ENCODE measurements around the gene CAPN15.
A peak's percentile ranks its signal among the peaks of the same experiment; 100 is the strongest.
"Not testable (repeated sequence)": the region's sequence is repeated elsewhere in the genome, so short reads cannot be mapped to it uniquely, and the experiment has no call there.

Gene CAPN15

DNA sequence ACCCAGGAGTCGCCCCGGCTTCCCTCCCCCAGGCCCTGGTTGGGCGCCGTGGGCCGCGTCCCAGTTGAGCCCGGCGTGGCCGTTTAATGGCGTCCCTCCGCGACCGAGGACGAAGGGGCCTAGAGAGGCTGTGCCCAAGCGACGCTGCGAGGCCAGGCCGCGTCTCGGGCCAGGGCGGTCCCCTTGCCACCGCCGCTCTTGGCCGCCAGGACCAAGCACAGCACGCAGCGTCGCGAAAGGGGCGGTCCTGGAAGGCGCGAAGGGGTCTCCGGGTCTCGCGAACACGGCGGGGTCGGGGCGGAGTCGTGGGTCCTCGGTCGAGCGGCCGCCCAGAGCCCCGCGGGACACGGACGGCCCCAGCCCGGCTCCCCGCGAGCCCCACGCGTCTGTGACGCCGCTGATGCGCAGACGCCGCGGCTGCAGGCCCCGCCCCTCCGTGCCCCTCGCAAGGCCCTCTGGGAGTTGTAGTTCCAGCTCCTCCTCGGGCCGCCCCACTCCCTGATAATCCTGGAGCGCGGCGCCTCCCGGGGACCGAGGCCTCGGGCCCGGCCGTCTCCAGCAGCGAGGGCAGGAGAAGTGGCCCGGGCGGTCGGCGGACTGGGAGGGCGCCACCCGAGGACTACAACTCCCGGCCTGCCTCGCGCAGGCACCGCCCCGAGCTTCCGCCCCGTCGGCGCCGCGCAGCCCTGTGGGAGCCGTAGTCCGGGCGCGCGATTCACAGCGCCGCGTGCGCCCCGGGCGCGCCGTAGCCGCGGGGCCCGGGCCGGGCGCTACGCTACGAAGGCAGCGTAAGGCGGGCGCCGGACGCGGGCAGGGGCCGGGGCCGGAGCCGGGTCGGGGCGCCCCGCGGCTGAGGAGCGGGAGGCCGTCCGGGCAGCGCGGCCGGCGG lies at the start of gene CAPN15:
Gene CAPN15, plus strand, starts transcription at position 698 of the 889 bp plus-strand sequence. CDS start 19,127 bp downstream, outside the sequence.
- DNase-seq: peak; percentile 86

- not testable (repeated sequence) for DNase-seq
These were observed 49.2 kb upstream of the CAPN15 start for GRCh38 chr16:478287-478686.

- no peak for DNase-seq
These were observed 44.9 kb upstream of the CAPN15 start for GRCh38 chr16:482468-483185.

- DNase-seq: no peak
These were observed 44.0 kb upstream of the CAPN15 start for GRCh38 chr16:483341-484075.

GRCh38 chr16:489606-490005 lies 37.9 kb upstream of the CAPN15 start:
- DNase-seq: no peak

DNA sequence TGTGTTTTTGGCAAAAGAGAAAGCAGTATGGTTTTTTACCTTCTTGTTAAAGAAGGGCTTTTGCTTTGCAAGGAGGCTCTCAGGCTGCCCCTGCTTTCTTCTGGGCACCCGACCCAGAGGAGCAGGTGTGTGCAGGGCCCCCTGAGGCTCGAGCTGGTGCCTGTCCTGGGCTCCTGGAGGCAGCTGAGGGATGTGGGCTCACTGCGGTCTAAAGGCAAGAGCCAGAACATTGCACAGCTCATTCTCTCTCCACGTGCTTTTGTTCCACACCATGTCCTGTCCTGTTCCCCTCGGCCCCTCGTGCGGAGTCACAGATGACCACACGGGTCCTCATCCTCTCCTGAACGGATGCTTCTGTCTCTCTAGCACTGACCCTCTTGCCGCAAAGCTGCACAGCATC lies 36.7 kb upstream of the CAPN15 start:
- DNase-seq: no peak

DNA sequence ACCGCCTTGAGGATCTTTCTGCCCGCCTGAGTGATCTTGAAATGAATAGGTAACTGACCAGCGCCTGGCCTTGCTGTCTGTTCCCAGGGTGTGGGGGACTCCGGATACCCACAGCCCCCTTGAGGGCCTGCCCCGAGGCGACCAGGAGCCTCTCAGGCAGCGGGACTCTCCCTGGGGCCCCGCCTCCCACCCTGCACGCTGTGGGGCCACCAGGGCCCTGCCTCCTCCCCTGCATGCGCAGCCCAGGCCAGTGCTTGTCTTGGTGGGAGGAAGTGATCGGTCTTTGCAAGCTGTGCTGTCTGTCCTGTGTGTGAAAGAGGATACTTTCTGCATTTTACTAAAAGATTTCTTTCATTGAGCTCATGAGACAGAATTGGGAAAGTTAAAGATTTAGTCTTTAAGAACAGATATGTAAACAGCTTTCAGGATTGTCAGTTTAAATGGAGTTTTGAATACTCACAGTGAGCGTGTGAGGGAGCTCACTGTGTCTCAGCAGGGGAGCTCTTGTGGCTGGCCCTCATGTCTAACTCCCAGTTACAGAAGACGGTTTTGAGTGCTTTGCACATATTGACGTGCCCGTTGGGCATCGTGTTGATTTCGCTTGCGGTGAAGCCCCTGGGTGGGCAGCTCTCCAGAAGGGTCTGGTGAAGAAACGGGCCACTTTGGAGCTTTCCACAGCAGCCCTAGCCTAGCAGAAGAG lies 36.1 kb upstream of the CAPN15 start:
- DNase-seq: no peak

DNA sequence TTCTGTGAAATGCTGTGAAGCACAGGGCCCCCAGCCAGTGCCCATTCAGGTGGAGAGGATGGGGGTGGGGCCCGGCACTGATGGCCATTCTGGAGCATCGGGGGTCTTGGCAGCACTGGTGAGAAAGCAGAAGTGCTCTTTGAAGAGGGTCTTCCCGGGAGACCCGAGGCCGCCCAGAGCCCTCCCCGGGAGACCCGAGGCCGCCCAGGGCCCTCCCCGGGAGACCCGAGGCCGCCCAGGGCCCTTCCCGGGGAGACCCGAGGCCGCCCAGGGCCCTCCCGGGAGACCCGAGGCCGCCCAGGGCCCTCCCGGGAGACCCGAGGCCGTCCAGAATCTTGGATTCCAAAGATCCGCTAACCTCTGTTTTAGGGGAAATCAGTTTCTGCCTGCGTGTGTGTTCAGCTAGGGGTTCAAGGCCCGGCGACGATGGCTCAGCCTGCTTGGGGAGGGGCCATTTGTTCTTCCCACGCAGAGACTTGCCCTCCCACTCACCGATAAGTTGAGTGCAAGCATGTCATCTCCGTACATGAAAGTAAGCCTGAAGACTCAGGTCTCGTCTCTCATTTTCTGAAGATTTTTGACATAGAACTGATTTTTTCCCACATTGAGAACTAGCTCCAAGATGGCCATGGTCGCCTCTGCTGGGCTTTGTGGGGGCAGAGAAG lies 35.2 kb upstream of the CAPN15 start:
- no peak for DNase-seq

GRCh38 chr16:494676-495075 lies 32.8 kb upstream of the CAPN15 start:
- DNase-seq: not testable (repeated sequence)

GRCh38 chr16:495127-495748 lies 32.3 kb upstream of the CAPN15 start:
- no peak for DNase-seq

- no peak for DNase-seq
These were observed 31.2 kb upstream of the CAPN15 start for GRCh38 chr16:496097-496886.

DNA sequence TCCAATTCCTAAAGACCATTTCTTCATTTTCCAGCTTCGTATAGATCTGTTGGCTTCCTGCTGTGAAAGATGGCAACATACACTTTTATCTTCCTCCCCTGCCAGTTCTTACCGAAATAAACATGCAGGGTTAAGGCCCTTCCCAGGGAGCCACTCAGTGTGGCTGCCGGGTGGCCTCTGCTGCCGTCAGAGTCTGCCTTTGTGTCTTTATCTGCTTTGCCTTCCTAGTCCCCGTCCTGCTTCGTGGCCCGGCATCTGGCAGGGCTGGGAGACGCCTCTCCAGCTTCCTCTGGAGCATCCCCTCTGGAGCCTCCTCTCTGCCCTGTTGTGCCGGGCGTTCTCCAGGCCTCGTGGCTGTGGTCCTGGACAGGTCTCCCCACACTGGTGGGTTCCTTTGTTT lies 30.3 kb upstream of the CAPN15 start:
- no peak for DNase-seq

GRCh38 chr16:499924-500323 lies 27.6 kb upstream of the CAPN15 start:
- DNase-seq: no peak

GRCh38 chr16:500709-501108 lies 26.8 kb upstream of the CAPN15 start:
- no peak for DNase-seq

- no peak for DNase-seq
These were observed 25.2 kb upstream of the CAPN15 start for GRCh38 chr16:502179-502943.

GRCh38 chr16:503150-504071 lies 24.1 kb upstream of the CAPN15 start:
- DNase-seq: no peak

DNA sequence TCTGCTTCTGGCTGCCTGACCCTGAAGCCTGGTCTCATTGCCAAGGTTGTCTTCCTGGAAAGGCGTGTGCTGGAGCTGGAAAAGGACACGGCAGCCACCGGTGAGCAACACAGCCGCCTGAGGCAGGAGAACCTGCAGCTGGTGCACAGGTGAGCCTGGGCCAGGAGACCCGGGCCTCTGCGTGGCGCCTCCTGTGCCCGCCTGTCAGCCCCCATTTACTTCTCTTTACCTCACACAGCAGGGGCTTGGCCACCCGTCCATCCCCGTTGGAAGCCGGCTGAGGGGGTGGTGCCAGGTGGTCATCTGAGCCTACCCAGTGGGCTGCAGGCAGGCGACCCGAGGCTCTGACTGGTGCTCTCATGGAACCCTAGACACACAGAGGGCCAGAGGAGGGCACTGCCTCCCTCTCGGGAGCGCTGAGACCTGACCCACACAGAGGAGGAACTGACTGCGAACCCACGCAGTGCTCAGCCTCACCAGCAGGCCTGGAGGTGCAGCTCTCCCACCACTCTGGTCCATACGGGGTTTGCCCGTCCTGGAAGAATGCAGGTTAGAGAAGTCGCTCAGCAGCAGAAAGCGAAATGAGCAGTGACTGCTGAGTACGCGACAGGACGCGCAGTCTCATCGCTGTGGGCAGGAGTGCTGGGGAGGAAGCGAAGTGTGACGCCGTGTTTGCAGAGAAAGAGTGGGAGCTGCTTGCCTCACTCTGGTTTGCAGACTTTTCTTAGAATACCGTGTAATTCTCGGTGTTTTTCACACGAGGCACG lies 21.9 kb upstream of the CAPN15 start:
- no peak for DNase-seq

GRCh38 chr16:506246-506546 lies 21.3 kb upstream of the CAPN15 start:
- no peak for DNase-seq
